Measurements from ENCODE around the gene BIRC6.

The BIRC6 gene

GRCh38 chr2:32647180-32647651, 290.4 kb downstream of the BIRC6 start:
- no peak for DNase-seq (ENCODE audit: low read depth)
- no peak overlapping the region for H3K4me3 ChIP-seq (ENCODE audit: low read length)

DNA sequence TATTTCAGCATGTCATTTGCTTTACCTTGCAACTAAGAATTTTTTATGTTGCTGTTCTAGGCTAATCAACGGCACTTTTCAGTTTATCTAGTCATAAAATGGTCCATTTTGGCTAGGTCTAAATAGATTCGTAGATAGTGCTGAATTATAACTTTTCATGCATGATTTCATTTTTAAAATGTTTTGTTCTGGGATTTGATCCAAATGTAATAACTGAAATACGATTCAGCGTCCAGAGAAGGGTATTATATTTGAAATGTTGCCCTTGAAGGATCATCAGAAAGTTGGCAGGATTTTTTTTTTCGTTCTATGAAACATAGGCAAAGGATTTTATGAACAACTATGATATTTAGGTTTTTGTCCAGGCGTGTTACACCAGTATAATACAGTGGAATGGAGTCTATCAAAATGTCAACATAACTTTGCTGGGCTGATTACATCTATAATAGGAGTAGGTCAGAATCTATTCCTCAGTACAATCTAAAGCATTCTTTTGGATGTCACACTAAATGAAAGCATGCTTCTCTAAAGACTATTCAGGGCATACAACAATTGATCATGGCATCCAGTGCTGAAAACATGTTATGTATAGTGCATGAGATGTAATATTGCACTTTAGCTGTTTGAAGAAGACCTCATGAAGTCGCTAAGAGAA, 295.9 kb downstream of the BIRC6 start:
- TF ChIP-seq, protein P1, sequence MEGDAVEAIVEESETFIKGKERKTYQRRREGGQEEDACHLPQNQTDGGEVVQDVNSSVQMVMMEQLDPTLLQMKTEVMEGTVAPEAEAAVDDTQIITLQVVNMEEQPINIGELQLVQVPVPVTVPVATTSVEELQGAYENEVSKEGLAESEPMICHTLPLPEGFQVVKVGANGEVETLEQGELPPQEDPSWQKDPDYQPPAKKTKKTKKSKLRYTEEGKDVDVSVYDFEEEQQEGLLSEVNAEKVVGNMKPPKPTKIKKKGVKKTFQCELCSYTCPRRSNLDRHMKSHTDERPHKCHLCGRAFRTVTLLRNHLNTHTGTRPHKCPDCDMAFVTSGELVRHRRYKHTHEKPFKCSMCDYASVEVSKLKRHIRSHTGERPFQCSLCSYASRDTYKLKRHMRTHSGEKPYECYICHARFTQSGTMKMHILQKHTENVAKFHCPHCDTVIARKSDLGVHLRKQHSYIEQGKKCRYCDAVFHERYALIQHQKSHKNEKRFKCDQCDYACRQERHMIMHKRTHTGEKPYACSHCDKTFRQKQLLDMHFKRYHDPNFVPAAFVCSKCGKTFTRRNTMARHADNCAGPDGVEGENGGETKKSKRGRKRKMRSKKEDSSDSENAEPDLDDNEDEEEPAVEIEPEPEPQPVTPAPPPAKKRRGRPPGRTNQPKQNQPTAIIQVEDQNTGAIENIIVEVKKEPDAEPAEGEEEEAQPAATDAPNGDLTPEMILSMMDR (conservative IDR thresholded peaks at IDR 0.05; ENCODE audit: low read depth, low read length) = no peak
- H3K4me3 ChIP-seq (ENCODE audit: low read length) = no peak overlapping the region
- peak; percentile 16 for DNase-seq (ENCODE audit: low read depth)

More at GRCh38 chr2:32647180-32647651, 290.4 kb downstream of the BIRC6 start:
- TF ChIP-seq, protein P1 (conservative IDR thresholded peaks at IDR 0.05; ENCODE audit: low read depth, low read length) = no peak

DNA sequence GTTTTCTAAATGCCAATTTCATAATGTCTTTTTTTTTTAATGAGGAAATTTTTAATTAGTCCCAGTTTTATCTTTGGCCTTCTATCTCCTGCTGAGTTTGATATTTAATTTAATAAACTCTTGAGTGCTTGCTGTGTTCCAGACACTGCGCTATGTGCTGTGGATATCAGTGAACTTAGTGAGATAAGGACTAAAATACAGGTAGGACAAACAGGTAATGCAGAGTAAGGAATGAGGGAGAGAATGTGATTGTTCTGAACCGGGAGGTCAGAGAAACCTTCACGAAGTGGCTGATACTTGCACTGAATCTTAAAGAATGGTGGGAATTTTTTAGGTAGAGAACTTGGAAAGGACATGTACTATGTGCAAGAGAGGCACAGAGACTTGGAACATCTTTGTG, 299.2 kb downstream of the BIRC6 start:
- no peak overlapping the region for H3K4me3 ChIP-seq (ENCODE audit: low read length)
- no peak for DNase-seq (ENCODE audit: low read depth)
- TF ChIP-seq, protein P1 (conservative IDR thresholded peaks at IDR 0.05; ENCODE audit: low read depth, low read length) = no peak

DNA sequence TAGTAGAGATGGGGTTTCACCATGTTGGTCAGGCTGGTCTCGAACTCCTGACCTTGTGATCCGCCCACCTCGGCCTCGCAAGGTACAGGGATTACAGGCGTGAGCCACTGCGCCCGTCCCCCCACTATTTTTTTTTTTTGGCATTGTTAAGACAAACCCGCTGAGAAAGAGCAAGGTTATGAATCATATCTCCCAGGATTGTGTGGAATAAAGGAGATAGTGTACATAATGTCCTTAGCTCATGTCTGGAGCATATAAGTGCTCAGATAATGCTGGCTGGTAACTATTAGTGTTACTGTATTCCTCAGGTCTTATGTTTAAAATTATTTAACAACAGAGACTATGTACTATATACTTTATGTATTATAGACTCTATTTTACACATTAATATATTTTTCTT, 307.0 kb downstream of the BIRC6 start:
- DNase-seq (ENCODE audit: low read depth) = no peak
- TF ChIP-seq, protein P1 (conservative IDR thresholded peaks at IDR 0.05; ENCODE audit: low read depth, low read length) = no peak
- no peak overlapping the region for H3K4me3 ChIP-seq (ENCODE audit: low read length)

DNA sequence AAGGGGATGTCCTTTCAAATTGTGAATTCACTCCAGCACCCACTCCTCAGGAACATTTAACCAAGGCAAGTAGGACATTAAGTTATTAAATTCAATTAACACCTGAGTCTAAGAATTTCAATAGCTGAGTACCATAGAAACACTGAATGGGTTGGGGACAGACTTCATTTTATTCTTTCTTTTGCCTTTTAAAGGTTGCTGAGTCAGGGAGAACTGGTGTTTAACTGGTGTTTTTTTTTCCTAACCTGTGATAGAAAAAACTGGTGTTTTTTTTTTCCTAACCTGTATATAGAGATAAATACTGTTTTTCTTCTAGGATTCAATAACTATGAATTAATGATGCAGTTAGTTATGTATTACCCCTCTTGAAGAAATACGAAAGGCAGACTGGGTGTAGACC, 309.9 kb downstream of the BIRC6 start:
- H3K4me3 ChIP-seq (ENCODE audit: low read length) = no peak overlapping the region
- TF ChIP-seq, protein P1 (conservative IDR thresholded peaks at IDR 0.05; ENCODE audit: low read depth, low read length) = no peak
- DNase-seq (ENCODE audit: low read depth) = no peak

DNA sequence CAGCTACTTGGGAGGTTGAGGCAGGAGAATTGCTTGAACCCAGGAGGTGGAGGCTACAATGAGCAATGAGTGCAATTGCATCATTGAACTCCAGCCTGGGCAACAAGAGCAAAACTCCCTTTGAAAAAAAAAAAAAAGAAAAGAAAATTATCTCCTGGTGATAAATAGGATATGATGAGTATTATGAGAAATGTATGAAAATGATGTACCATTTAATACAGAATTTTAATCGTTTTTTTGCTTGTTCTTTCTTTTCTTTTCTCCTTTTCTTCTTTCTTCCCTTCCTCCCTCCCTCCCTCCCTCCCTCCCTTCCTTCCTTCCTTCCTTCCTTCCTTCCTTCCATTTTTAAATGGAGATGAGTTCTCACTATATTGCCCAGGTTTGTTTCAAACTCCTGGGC, 311.4 kb downstream of the BIRC6 start:
- H3K4me3 ChIP-seq (ENCODE audit: low read length) = no peak overlapping the region
- TF ChIP-seq, protein P1 (conservative IDR thresholded peaks at IDR 0.05; ENCODE audit: low read depth, low read length) = no peak
- DNase-seq (ENCODE audit: low read depth) = no peak

All from retinal pigment epithelial cell (primary cell).